ENCODE data around the gene RUSC1. TPM values are rescaled to one million over a fixed set of nuclear protein-coding genes. Genes with fewer than 3 reads are reported as not detected.
"Not testable (repeated sequence)": the region's sequence is repeated elsewhere in the genome, so short reads cannot be mapped to it uniquely, and the experiment has no call there.

RUSC1 gene
- total and polyA plus RNA-seq, 12 donors: 9.8 to 111 (median 27.3) TPM

GRCh38 chr1:155327981-155328380 lies 7.3 kb downstream of the RUSC1 start:
- Histone ChIP-seq H3K27me3 (no peaks in the 10 kb centered on the region), H3K9me3 (replicated peaks in 1 of 3) (no peaks in the 10 kb centered on the region), H3K36me3 (replicated peaks in 1 of 2) (peaks cover 0 to 47% of the 10 kb centered on the region in 2 donors), H3K27ac (no peak overlapping the region), H3K4me3 (no peak overlapping the region), H3K4me1 (replicated peaks in 1 of 2) (peaks cover 6 to 12% of the 10 kb centered on the region in 2 donors)
- WGBS, 4 donors: 83 to 90% (median 84%) methylated on average over 4 of the region's 4 CpGs
- intact Hi-C loops (cut with DNase I): no loop called here
- TF ChIP-seq POLR2A (IDR thresholded peaks at IDR 0.05): no peak
- TF ChIP-seq, protein P1, sequence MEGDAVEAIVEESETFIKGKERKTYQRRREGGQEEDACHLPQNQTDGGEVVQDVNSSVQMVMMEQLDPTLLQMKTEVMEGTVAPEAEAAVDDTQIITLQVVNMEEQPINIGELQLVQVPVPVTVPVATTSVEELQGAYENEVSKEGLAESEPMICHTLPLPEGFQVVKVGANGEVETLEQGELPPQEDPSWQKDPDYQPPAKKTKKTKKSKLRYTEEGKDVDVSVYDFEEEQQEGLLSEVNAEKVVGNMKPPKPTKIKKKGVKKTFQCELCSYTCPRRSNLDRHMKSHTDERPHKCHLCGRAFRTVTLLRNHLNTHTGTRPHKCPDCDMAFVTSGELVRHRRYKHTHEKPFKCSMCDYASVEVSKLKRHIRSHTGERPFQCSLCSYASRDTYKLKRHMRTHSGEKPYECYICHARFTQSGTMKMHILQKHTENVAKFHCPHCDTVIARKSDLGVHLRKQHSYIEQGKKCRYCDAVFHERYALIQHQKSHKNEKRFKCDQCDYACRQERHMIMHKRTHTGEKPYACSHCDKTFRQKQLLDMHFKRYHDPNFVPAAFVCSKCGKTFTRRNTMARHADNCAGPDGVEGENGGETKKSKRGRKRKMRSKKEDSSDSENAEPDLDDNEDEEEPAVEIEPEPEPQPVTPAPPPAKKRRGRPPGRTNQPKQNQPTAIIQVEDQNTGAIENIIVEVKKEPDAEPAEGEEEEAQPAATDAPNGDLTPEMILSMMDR (IDR thresholded peaks at IDR 0.05): no peak
- DNase-seq: no peak

GRCh38 chr1:155328856-155329255 lies 8.2 kb downstream of the RUSC1 start:
- DNase-seq; H3K27ac ChIP-seq; H3K4me3 ChIP-seq; intact Hi-C loops (cut with DNase I); H3K9me3 ChIP-seq (replicated peaks in 1 of 3); H3K27me3 ChIP-seq: not testable (repeated sequence)
- WGBS, 4 donors: 86 to 93% (median 87%) methylated on average over 7 of the region's 7 CpGs
- Histone ChIP-seq H3K4me1 (replicated peaks in 1 of 2) (peaks cover 5 to 12% of the 10 kb centered on the region in 2 donors), H3K36me3 (replicated peaks in 1 of 2) (peaks cover 0 to 50% of the 10 kb centered on the region in 2 donors)

DNA sequence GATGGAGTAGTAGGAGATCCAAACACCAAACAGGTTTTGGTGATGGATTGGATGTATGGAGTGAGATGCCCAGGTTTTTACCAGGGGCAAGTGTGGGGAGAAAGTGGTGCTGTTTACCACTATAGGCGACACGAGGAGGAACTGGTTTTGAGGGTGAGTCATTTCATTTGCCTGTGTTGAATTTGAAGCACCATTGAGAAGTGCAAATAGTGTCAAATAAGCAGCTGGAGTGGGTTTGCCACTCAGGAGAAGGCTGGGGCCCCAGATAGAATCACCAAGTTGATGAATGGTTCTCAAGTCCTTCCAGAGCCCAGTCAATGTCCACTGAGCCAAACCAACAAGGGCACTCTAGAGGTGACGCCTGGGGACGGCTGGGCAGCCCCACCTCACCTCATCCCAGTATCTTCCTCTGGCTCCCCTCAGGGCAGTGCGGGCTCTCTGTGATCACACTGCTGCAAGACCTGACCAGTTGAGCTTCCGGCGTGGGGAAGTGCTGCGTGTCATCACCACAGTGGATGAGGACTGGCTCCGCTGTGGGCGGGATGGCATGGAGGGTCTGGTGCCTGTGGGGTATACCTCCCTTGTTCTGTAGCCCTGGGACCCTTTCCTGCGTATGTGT lies 9.4 kb downstream of the RUSC1 start:
- peak in 1 of 7 donors; percentile 50 for DNase-seq
- TF ChIP-seq, protein P1 (IDR thresholded peaks at IDR 0.05): no peak
- no peak for TF ChIP-seq POLR2A (IDR thresholded peaks at IDR 0.05)
- H3K36me3 ChIP-seq (replicated peaks in 1 of 2): peaks cover 0 to 60% of the 10 kb centered on the region in 2 donors
- peaks cover 5 to 10% of the 10 kb centered on the region in 2 donors for H3K4me1 ChIP-seq (replicated peaks in 1 of 2)
- H3K27me3 ChIP-seq: no peaks in the 10 kb centered on the region
- intact Hi-C loops (cut with DNase I): no loop called here
- no peaks in the 10 kb centered on the region for H3K9me3 ChIP-seq (replicated peaks in 1 of 3)
- 86 to 93% (median 90%) methylated on average over 5 to 11 of the region's 11 CpGs for WGBS, 4 donors
- no peak overlapping the region for H3K4me3 ChIP-seq
- no peak overlapping the region for H3K27ac ChIP-seq

GRCh38 chr1:155334962-155335361 lies 14.3 kb downstream of the RUSC1 start:
- 61 to 75% (median 69%) methylated on average over 1 of the region's 1 CpG for WGBS, 4 donors
- peaks cover 0 to 74% of the 10 kb centered on the region in 2 donors for H3K36me3 ChIP-seq (replicated peaks in 1 of 2)

DNA sequence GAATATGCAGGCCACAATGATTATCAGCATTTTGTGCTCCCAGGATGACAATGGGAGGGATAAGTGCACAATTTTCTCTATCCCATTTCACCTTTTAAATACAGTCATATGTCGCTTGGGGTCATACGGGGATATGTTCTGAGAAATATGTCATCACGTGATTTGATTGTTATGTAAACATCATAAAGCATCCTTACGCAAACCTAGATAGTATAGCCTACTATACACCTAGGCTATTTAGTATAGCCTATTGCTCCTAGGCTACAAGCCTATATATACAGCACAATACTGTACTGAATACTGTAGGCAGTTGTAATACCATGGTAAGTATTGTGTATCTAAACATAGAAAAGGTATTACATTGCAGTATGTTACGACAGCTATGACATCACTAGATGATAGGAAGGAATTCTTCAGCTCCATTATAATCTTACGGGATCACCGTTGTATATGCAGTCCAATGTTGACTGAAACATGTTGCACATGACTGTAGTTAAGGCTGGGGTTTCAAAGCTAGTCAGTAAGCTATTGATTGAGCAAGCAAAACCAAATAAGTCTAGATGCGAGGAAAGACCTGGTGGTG lies 18.9 kb downstream of the RUSC1 start:
- WGBS, 4 donors: 92 to 95% (median 93%) methylated on average over 8 of the region's 8 CpGs
- no peak for DNase-seq
- TF ChIP-seq, protein P1 (IDR thresholded peaks at IDR 0.05): no peak
- TF ChIP-seq POLR2A (IDR thresholded peaks at IDR 0.05): no peak
- Histone ChIP-seq H3K4me1 (replicated peaks in 1 of 2) (no peaks in the 10 kb centered on the region), H3K9me3 (replicated peaks in 1 of 3) (no peaks in the 10 kb centered on the region), H3K27ac (no peak overlapping the region), H3K36me3 (replicated peaks in 1 of 2) (peaks cover 0 to 93% of the 10 kb centered on the region in 2 donors), H3K4me3 (no peak overlapping the region), H3K27me3 (no peaks in the 10 kb centered on the region)
- intact Hi-C loops (cut with DNase I): no loop called here

More at GRCh38 chr1:155334962-155335361, 14.3 kb downstream of the RUSC1 start:
- TF ChIP-seq POLR2A (IDR thresholded peaks at IDR 0.05): no peak
- Histone ChIP-seq H3K27me3 (no peaks in the 10 kb centered on the region), H3K9me3 (replicated peaks in 1 of 3) (no peaks in the 10 kb centered on the region), H3K4me3 (no peak overlapping the region), H3K27ac (no peak overlapping the region), H3K4me1 (replicated peaks in 1 of 2) (no peaks in the 10 kb centered on the region)
- DNase-seq: no peak
- intact Hi-C loops (cut with DNase I): no loop called here

Data from adrenal gland (tissue), 12 donors.